Measurements from ENCODE around the gene KDR. TPM values are rescaled to one million over a fixed set of nuclear protein-coding genes. Genes with fewer than 3 reads are reported as not detected.

Gene KDR
- total and polyA plus RNA-seq, 10 of the 15 experiments (the other 5 are each of a cell fraction or from before 2014, with no cell fraction given): 0.04 to 0.13 TPM; not detected in 8

DNA sequence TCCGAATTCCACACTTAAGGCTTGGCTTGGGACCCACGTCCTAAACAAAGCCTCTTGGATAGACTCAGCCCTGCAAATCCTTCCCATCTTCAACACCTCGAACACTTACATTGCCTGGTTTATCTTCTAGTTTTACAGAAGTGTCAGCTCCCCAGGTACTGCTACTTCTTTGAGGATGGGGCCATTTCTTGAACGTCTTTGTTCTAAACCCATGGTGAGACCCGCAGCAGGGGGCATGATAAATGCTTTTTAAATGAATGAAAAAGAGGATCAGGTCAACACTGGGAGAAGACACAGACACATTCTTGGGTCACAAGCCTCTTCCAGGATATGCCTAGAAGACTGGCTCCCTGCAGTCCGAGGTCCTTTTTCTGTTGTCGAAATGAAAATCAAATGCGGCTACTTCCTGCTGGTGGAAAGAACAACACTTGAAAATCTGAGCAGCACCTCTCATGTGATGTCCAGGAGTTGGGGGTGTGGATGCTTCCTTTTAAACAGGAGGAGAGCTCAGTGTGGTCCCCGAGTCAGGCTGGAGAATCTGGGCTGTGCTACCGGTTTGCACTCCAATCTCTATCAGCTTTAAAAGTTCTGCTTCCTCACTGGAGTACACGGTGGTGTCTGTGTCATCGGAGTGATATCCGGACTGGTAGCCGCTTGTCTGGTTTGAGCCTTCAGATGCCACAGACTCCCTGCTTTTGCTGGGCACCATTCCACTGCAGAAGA is 45.8 kb downstream of the KDR start:
- no peak overlapping the region for H2AFZ ChIP-seq (ENCODE audit: control insufficient read depth, low read depth, low read length)
- ATAC-seq (no peak), DNase-seq (ENCODE audit: low read depth, low spot score) (no peak), FAIRE-seq (no peak)
- no peak overlapping the region for H3K9ac ChIP-seq (ENCODE audit: control insufficient read depth, insufficient read depth, low read length)
- H3K9me3 ChIP-seq (replicated peaks; ENCODE audit: control insufficient read depth, insufficient read depth, low read length): no peaks in the 10 kb centered on the region
- no peaks in the 10 kb centered on the region; a peak in 1 of 4 replicates for H3K27me3 ChIP-seq (replicated peaks in 1 of 2; ENCODE audit: control insufficient read depth in 2 of 2, insufficient read depth in 2 of 2, low read length in 1 of 2)
- intact Hi-C loops (cut with micrococcal nuclease; ENCODE audit: unreplicated experiment) (no loop called here), in situ Hi-C loops (cut with MboI) (no loop called here)
- no peak overlapping the region for H3K27ac ChIP-seq (ENCODE audit: control insufficient read depth, insufficient read depth)
- H3K4me1 ChIP-seq (ENCODE audit: control insufficient read depth, insufficient read depth, low read length): no peaks in the 10 kb centered on the region
- SMC1A ChIA-PET (ENCODE audit: uncharacterized antibody, unreplicated experiment): no interaction called here
- no peak for TF ChIP-seq BHLHE40 (IDR thresholded peaks at IDR 0.05; ENCODE audit: borderline replicate concordance in 1 of 2, low read depth in 2 of 2, low read length in 1 of 2)
- no peak for TF ChIP-seq HCFC1 (IDR thresholded peaks at IDR 0.05; ENCODE audit: low read length)
- TF ChIP-seq MXI1 (IDR thresholded peaks at IDR 0.05; ENCODE audit: low read depth, low read length): no peak
- TF ChIP-seq, protein P1, sequence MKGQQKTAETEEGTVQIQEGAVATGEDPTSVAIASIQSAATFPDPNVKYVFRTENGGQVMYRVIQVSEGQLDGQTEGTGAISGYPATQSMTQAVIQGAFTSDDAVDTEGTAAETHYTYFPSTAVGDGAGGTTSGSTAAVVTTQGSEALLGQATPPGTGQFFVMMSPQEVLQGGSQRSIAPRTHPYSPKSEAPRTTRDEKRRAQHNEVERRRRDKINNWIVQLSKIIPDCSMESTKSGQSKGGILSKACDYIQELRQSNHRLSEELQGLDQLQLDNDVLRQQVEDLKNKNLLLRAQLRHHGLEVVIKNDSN (IDR thresholded peaks at IDR 0.05; ENCODE audit: borderline replicate concordance, extremely low read length, insufficient read depth, low read depth, low read length): no peak
- no peak for TF ChIP-seq MTA2 (IDR thresholded peaks at IDR 0.05; ENCODE audit: low read depth)
- no peak for TF ChIP-seq EZH2 (IDR thresholded peaks at IDR 0.05; ENCODE audit: borderline replicate concordance, control insufficient read depth, low read depth, low read length)
- TF ChIP-seq ZNF217 (IDR thresholded peaks at IDR 0.05): no peak
- no peak for TF ChIP-seq TCF3 (IDR thresholded peaks at IDR 0.05; ENCODE audit: borderline replicate concordance, insufficient read depth, low read depth, low read length)
- TF ChIP-seq STAT1 (conservative IDR thresholded peaks at IDR 0.05): no peak
- no peak for TF ChIP-seq IKZF1 (conservative IDR thresholded peaks at IDR 0.05)
- no peak for TF ChIP-seq HDAC6 (IDR thresholded peaks at IDR 0.05; ENCODE audit: unreplicated experiment)
- TF ChIP-seq JUNB (IDR thresholded peaks at IDR 0.05): no peak
- TF ChIP-seq ZNF384 (IDR thresholded peaks at IDR 0.05; ENCODE audit: borderline replicate concordance, low read depth, low read length): no peak
- TF ChIP-seq NFYA (IDR thresholded peaks at IDR 0.05; ENCODE audit: borderline replicate concordance, low read depth, low read length): no peak
- TF ChIP-seq SIX5 (IDR thresholded peaks at IDR 0.05; ENCODE audit: low read depth, low read length, severe bottlenecking): no peak
- TF ChIP-seq ZZZ3 (IDR thresholded peaks at IDR 0.05; ENCODE audit: control insufficient read depth, insufficient read length, low read depth): no peak
- TF ChIP-seq, protein P2, sequence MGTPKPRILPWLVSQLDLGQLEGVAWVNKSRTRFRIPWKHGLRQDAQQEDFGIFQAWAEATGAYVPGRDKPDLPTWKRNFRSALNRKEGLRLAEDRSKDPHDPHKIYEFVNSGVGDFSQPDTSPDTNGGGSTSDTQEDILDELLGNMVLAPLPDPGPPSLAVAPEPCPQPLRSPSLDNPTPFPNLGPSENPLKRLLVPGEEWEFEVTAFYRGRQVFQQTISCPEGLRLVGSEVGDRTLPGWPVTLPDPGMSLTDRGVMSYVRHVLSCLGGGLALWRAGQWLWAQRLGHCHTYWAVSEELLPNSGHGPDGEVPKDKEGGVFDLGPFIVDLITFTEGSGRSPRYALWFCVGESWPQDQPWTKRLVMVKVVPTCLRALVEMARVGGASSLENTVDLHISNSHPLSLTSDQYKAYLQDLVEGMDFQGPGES (IDR thresholded peaks at IDR 0.05): no peak
- RAD21 ChIA-PET (ENCODE audit: unreplicated experiment): no interaction called here
- 41% methylated on average over 14 of the region's 14 CpGs for WGBS (ENCODE audit: insufficient coverage, insufficient replicate concordance, low lambda C conversion rate, missing lambda C conversion rate)
- BruUV-seq (replicated peaks): no TSS peak
- no peaks in the 10 kb centered on the region for H4K20me1 ChIP-seq (ENCODE audit: control insufficient read depth, insufficient read depth)
- no peak overlapping the region for H3K4me3 ChIP-seq
- no peak overlapping the region for H3K4me2 ChIP-seq (ENCODE audit: control insufficient read depth, insufficient read depth)
- H3K36me3 ChIP-seq (ENCODE audit: control insufficient read depth in 2 of 2, insufficient read depth in 2 of 2, low read length in 1 of 2): no peaks in the 10 kb centered on the region
- no peaks in the 10 kb centered on the region for H3K79me2 ChIP-seq (ENCODE audit: control insufficient read depth, insufficient read depth, low read length)
- POLR2A ChIA-PET: no interaction called here
- CTCF ChIA-PET: no interaction called here
